ENCODE results near the gene DHRS11.

DHRS11 gene

DNA sequence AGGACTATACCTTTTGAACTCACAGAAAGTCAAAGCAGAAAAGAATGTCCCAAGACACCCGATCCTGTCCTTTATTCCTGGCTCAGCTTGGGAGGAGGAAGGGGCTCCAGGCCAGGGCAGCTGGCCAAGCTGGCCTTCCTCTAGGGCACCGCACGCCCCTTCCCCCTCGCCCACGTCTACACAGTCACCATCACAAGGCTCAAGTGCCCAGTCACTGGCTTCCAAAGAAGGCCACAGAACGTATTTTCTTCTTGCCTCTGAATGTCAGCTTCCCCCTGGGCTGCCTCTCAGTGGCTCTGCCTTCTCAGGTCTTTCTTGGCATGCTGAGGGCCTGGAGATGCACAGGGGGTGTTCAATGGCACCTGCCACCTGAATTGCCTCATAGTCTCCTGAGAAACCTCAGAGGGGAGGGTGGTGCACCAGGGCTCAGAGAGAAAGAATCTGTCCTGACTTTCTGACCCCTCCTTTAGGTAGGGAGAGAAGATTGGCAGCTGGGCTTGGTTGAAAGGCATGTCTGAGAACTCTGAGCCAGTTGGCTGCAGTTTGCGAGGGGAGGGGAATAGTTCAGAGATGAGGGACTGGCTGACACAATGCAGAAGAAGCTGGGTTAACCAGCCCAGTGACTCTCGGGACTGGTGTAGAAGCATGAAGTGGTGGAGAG, 2.1 kb downstream of the DHRS11 start:
- no peak overlapping the region for H3K4me3 ChIP-seq (ENCODE audit: low read length)
- DNase-seq (ENCODE audit: low read depth): peak; percentile 85
- TF ChIP-seq, protein P1, sequence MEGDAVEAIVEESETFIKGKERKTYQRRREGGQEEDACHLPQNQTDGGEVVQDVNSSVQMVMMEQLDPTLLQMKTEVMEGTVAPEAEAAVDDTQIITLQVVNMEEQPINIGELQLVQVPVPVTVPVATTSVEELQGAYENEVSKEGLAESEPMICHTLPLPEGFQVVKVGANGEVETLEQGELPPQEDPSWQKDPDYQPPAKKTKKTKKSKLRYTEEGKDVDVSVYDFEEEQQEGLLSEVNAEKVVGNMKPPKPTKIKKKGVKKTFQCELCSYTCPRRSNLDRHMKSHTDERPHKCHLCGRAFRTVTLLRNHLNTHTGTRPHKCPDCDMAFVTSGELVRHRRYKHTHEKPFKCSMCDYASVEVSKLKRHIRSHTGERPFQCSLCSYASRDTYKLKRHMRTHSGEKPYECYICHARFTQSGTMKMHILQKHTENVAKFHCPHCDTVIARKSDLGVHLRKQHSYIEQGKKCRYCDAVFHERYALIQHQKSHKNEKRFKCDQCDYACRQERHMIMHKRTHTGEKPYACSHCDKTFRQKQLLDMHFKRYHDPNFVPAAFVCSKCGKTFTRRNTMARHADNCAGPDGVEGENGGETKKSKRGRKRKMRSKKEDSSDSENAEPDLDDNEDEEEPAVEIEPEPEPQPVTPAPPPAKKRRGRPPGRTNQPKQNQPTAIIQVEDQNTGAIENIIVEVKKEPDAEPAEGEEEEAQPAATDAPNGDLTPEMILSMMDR (IDR thresholded peaks at IDR 0.05; ENCODE audit: insufficient read depth, low read depth, low read length, missing control alignments): no peak

- no peak for DNase-seq (ENCODE audit: low read depth)
- TF ChIP-seq, protein P1 (IDR thresholded peaks at IDR 0.05; ENCODE audit: insufficient read depth, low read depth, low read length, missing control alignments): no peak
- no peak overlapping the region for H3K4me3 ChIP-seq (ENCODE audit: low read length)
Observed at GRCh38 chr17:36594626-36595401, 3.1 kb downstream of the DHRS11 start.

DNA sequence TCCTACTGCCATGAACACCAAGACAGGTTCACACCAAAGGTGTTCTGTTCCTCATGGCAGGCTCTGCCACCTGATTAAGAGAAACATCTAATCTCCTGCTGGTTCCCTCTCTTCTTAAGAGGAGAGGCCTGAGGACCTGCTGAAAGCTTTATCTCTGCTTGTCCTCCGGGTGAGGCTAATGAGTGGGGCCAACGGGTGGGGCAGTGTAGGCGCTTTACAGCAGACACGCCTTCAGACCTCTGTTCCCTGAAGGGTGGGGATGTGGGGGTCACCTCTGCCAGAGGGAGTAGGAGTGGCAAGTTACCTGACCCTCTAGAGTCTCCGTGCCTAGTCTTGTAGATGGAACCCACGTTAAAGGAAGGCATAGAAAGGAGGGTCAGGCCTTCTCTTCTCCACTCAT, 5.5 kb downstream of the DHRS11 start:
- TF ChIP-seq, protein P1 (IDR thresholded peaks at IDR 0.05; ENCODE audit: insufficient read depth, low read depth, low read length, missing control alignments): no peak
- no peak for DNase-seq (ENCODE audit: low read depth)
- no peak overlapping the region for H3K4me3 ChIP-seq (ENCODE audit: low read length)

- no peak for DNase-seq (ENCODE audit: low read depth)
- TF ChIP-seq, protein P1 (IDR thresholded peaks at IDR 0.05; ENCODE audit: insufficient read depth, low read depth, low read length, missing control alignments): no peak
- H3K4me3 ChIP-seq (ENCODE audit: low read length): no peak overlapping the region
Observed at GRCh38 chr17:36597866-36598777, 6.4 kb downstream of the DHRS11 start.

GRCh38 chr17:36598951-36599401, 7.3 kb downstream of the DHRS11 start:
- H3K4me3 ChIP-seq (ENCODE audit: low read length): no peak overlapping the region
- TF ChIP-seq, protein P1 (IDR thresholded peaks at IDR 0.05; ENCODE audit: insufficient read depth, low read depth, low read length, missing control alignments): no peak
- DNase-seq (ENCODE audit: low read depth): no peak

GRCh38 chr17:36599546-36600250, 8.0 kb downstream of the DHRS11 start:
- no peak overlapping the region for H3K4me3 ChIP-seq (ENCODE audit: low read length)
- TF ChIP-seq, protein P1 (IDR thresholded peaks at IDR 0.05; ENCODE audit: insufficient read depth, low read depth, low read length, missing control alignments): no peak
- DNase-seq (ENCODE audit: low read depth): no peak

Measured in epithelial cell of esophagus (primary cell).